K562 (cell line): ENCODE results near the gene UVRAG. TPM values are rescaled to one million over a fixed set of nuclear protein-coding genes. Genes with fewer than 3 reads are reported as not detected.
A peak's percentile ranks its signal among the peaks of the same experiment; 100 is the strongest.
"Not testable (repeated sequence)": the region's sequence is repeated elsewhere in the genome, so short reads cannot be mapped to it uniquely, and the experiment has no call there.

Source experiments
- ATAC-seq: fragments of 200-7000 bp; cut with Tn5 transposase; 3 replicates; pipeline ENCODE4 v1.9.1; 2020; ENCODE audit warnings: moderate library complexity
- BruUV-seq: library from RNA; stranded (reverse); fragments of 400-500 nt; replicated peaks from 2 replicates; lab custom pipeline; 2021; lab: Mats Ljungman, UMichigan
- CTCF ChIA-PET: fragments of 300-600 bp; formaldehyde crosslinking; extraction: SDS; loops from one replicate; lab custom pipeline; 2021; ENCODE audit warnings: low intra/inter-chr PET ratio; lab: Yijun Ruan, JAX
- POLR2A ChIA-PET: fragments of 300-600, 350-650 bp; sonication (Branson Sonifier 250); formaldehyde crosslinking; extraction: SDS; loops from one replicate; lab custom pipeline; 2021; ENCODE audit warnings: antibody characterized with exemption, inconsistent platforms; lab: Yijun Ruan, JAX
- DNase-seq, 4 experiments: peaks; one replicate each; pipeline versions ENCODE4 v3.0.0 to v3.0.0-alpha.2; 2011 to 2018; ENCODE audit warnings: low spot score in 3 of 4, mixed read lengths in 3 of 4; ENCODE audit errors: extremely low read depth in 1 of 4
- FAIRE-seq: peaks from 2 replicates; lab custom pipeline; 2011; peaks lifted over from hg19 to GRCh38; lab: Jason Lieb, UNC
- H2AFZ ChIP-seq: 2 replicates; pipeline ENCODE4 v1.6.0; 2011; ENCODE audit warnings: low read depth, low read length, control low read depth, inconsistent platforms
- H3K27ac ChIP-seq: fragments of 200-600 bp; 3 replicates; pipeline ENCODE4 v1.8.0; 2011; ENCODE audit warnings: low read depth, mild to moderate bottlenecking, control low read depth, inconsistent platforms, low read length, moderate library complexity, mixed read lengths; ENCODE audit errors: extremely low read depth
- H3K27me3 ChIP-seq, 2 experiments: fragments of 300-600 bp in 1 of 2; 2 replicates in 1 of 2; 3 replicates in 1 of 2; pipeline versions ENCODE4 v1.6.0 to v1.8.0; 2011; ENCODE audit warnings: inconsistent platforms in 2 of 2, low read length in 2 of 2, mild to moderate bottlenecking in 1 of 2, mixed read lengths in 1 of 2, moderate library complexity in 1 of 2; ENCODE audit not compliant: control insufficient read depth in 2 of 2, insufficient read depth in 2 of 2
- H3K36me3 ChIP-seq: fragments of 300-600 bp; 3 replicates; pipeline ENCODE4 v1.8.0; 2011; ENCODE audit warnings: mild to moderate bottlenecking, low read length, inconsistent platforms; ENCODE audit not compliant: control insufficient read depth, insufficient read depth
- H3K4me1 ChIP-seq, 2 experiments: fragments of 200-600 bp in 1 of 2; replicated peaks in 1 of 2; 2 replicates in 1 of 2; 3 replicates in 1 of 2; pipeline versions ENCODE4 v1.5.1 to v1.8.0; 2011; ENCODE audit warnings: inconsistent platforms in 2 of 2, low read length in 2 of 2, mild to moderate bottlenecking in 1 of 2, mixed read lengths in 1 of 2, moderate library complexity in 1 of 2; ENCODE audit not compliant: control insufficient read depth in 2 of 2, insufficient read depth in 2 of 2
- H3K4me2 ChIP-seq: 2 replicates; pipeline ENCODE4 v1.6.1; 2011; ENCODE audit warnings: low read length, control low read depth, inconsistent platforms, mixed read lengths; ENCODE audit not compliant: insufficient read depth
- H3K4me3 ChIP-seq: fragments of 200-600 bp; sonication (generic), shearing (Covaris generic); 2 replicates; pipeline ENCODE4 v1.5.1; 2016; ENCODE audit warnings: control low read depth, inconsistent platforms
- H3K79me2 ChIP-seq: fragments of 200-600 bp; 3 replicates; pipeline ENCODE4 v1.8.0; 2011; ENCODE audit warnings: low read length, inconsistent platforms; ENCODE audit not compliant: control insufficient read depth, insufficient read depth
- H3K9ac ChIP-seq, 2 experiments: 2 replicates each; pipeline versions ENCODE4 v1.6.0 to v1.6.1; 2011; ENCODE audit warnings: low read depth in 2 of 2, low read length in 2 of 2, control low read depth in 1 of 2, inconsistent platforms in 1 of 2, mild to moderate bottlenecking in 1 of 2, mixed read lengths in 1 of 2; ENCODE audit not compliant: insufficient read depth in 1 of 2
- H3K9me1 ChIP-seq: one replicate; pipeline ENCODE4 v1.6.0; 2011; ENCODE audit warnings: inconsistent platforms, mild to moderate bottlenecking, low read length, moderate library complexity; ENCODE audit not compliant: control insufficient read depth, insufficient read depth
- H3K9me3 ChIP-seq: replicated peaks from 2 replicates; pipeline ENCODE4 v1.5.1; 2011; ENCODE audit warnings: low read depth, low read length, inconsistent platforms; ENCODE audit not compliant: control insufficient read depth, insufficient read depth
- H4K20me1 ChIP-seq: replicated peaks from 2 replicates; pipeline ENCODE4 v1.6.1; 2011; ENCODE audit warnings: low read length, inconsistent platforms, mixed read lengths; ENCODE audit not compliant: control insufficient read depth, insufficient read depth
- C11orf30 ChIP-seq: fragments of 450-650 bp; IDR thresholded peaks from 2 replicates; pipeline ENCODE4 v1.6.1; 2016; ENCODE audit warnings: low read depth, mild to moderate bottlenecking
- ELF1 ChIP-seq: fragments of 200-800 bp; sonication (Bioruptor generic); IDR thresholded peaks from 2 replicates; pipeline ENCODE4 v1.6.1; 2016; ENCODE audit warnings: missing genetic modification characterization, missing compliant biosample characterization
- WGBS: fragments of 100-300 bp; shearing (Covaris generic); methylation state at CpG from one replicate; pipeline ENCODE4 v1.1.6; 2016; ENCODE audit warnings: low coverage, mixed read lengths; ENCODE audit not compliant: insufficient coverage; ENCODE audit errors: missing lambda C conversion rate; 5-methylcytosine and 5-hydroxymethylcytosine counted together
- in situ Hi-C: fragments of 300-500 bp; cut with MboI; formaldehyde crosslinking; loops from 4 replicates; pipeline ENCODE4 v1.15.0; 2018; ENCODE audit warnings: inconsistent platforms, mixed read lengths
- intact Hi-C: fragments of 100-400 bp; cut with micrococcal nuclease; formaldehyde crosslinking; loops from 2 replicates; pipeline ENCODE4 v1.14.2; 2022
- polyA plus RNA-seq, 8 experiments: library from polyadenylated mRNA; depleted of rRNA in 4 of 8; stranded (reverse) in 5 of 8; unstranded in 3 of 8; fragments of >200 nt; fragmentation: Nextera tagmentation in 2 of 8; fragmentation: Illumina TruSeq in 1 of 8; extraction: Ambion mirVana in 2 of 8; extraction: Trizol in 1 of 8; gene quantifications; 2 replicates each; pipeline versions ENCODE4 v1.2.1 to v1.2.3, GENCODE V29; 2011 to 2014; ENCODE audit warnings: inconsistent platforms in 1 of 8, missing spikeins in 1 of 8
- total RNA-seq, 7 experiments: library from RNA; depleted of rRNA in 6 of 7; stranded (reverse); fragments of >200 nt in 6 of 7; fragmentation: Illumina TruSeq in 2 of 7; extraction: Trizol in 2 of 7; gene quantifications; 2 replicates each; pipeline versions ENCODE4 v1.2.1 to v1.2.3, GENCODE V29; 2011 to 2021; ENCODE audit warnings: low replicate concordance in 1 of 7
- TF ChIP-seq, protein P1 (sequence below): fragments of 450-650 bp; formaldehyde crosslinking; IDR thresholded peaks from 2 replicates; pipeline ENCODE4 v1.4.0; 2020; ENCODE audit warnings: mild to moderate bottlenecking, mixed read lengths

UVRAG gene
- total and polyA plus RNA-seq, 9 of the 15 experiments (the other 6 are each of a cell fraction or from before 2014, with no cell fraction given): 3.1 to 17.8 (median 12.4) TPM

DNA sequence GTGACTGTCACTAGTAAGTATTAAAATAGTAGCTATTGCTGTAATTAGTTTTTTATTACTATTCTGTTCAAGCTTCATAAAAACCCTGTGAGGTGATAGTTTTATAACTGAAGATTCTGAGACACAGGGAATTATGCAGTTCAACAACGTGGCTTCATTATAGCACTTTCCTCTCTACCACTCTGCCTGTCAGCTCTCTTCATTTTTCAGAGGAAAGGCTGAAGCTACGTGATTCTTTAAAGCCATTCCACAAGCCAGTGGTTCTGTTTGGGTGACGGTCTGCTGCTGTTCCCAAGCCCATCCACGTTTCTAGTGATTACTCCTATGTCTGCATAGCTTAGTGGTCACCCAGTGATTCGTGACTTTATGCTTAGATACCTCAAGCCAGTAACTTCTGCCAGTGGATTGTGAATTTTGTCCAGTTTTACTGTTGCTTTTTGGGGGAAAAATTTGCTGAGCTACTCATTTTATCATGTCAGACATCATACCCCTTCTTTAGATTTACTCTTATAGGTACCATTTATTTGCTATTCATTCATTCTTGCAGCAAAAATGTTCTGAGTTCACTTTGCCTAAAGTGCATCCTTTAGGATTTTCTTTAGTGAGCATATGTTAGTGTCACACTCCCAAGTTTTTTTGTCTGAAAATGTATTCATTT, 59.8 kb downstream of the UVRAG start (continued):
- TF ChIP-seq, protein P1, sequence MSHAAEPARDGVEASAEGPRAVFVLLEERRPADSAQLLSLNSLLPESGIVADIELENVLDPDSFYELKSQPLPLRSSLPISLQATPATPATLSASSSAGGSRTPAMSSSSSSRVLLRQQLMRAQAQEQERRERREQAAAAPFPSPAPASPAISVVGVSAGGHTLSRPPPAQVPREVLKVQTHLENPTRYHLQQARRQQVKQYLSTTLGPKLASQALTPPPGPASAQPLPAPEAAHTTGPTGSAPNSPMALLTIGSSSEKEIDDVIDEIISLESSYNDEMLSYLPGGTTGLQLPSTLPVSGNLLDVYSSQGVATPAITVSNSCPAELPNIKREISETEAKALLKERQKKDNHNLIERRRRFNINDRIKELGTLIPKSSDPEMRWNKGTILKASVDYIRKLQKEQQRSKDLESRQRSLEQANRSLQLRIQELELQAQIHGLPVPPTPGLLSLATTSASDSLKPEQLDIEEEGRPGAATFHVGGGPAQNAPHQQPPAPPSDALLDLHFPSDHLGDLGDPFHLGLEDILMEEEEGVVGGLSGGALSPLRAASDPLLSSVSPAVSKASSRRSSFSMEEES (CRISPR knock-in tag): no peak
- no peak for TF ChIP-seq ELF1 (tag)
- TF ChIP-seq C11orf30: peak; percentile 69

DNA sequence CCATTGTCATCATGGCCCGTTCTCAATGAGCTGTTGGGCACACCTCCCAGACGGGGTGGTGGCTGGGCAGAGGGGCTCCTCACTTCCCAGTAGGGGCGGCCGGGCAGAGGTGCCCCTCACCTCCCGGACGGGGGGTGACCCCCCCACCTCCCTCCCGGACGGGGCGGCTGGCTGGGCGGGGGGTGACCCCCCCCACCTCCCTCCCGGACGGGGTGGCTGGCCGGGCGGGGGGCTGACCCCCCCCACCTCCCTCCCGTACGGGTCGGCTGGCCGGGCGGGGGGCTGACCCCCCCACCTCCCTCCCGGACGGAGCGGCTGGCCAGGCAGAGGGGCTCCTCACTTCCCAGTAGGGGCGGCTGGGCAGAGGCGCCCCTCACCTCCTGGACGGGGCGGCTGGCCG, 62.3 kb downstream of the UVRAG start:
- intact Hi-C loops, H4K20me1 ChIP-seq, H3K79me2 ChIP-seq, BruUV-seq, H3K4me3 ChIP-seq, H2AFZ ChIP-seq, H3K27ac ChIP-seq, CTCF ChIA-PET, H3K4me1 ChIP-seq, H3K9me3 ChIP-seq, in situ Hi-C loops, H3K27me3 ChIP-seq, FAIRE-seq, DNase-seq, H3K9me1 ChIP-seq, H3K4me2 ChIP-seq, ATAC-seq, POLR2A ChIA-PET, H3K9ac ChIP-seq: not testable (repeated sequence)
- no CpG with 5 or more reads among the region's 27 CpGs for WGBS
- peaks cover 11% of the 10 kb centered on the region; the same call in 1 of the 3 replicates for H3K36me3 ChIP-seq

DNA sequence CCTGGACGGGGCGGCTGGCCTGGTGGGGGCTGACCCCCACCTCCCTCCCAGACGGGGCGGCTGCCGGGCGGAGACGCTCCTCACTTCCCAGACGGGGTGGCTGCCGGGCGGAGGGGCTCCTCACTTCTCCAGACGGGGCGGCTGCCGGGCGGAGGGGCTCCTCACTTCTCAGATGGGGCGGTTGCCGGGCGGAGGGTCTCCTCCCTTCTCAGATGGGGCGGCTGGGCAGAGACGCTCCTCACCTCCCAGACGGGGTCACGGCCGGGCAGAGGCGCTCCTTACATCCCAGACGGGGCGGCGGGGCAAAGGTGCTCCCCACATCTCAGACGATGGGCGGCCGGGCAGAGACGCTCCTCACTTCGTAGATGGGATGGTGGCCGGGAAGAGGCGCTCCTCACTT, 62.9 kb downstream of the UVRAG start:
- in situ Hi-C loops, H3K9me3 ChIP-seq, DNase-seq, FAIRE-seq, H3K4me2 ChIP-seq, H3K4me1 ChIP-seq, intact Hi-C loops, H3K27me3 ChIP-seq, ATAC-seq, H2AFZ ChIP-seq, H3K9me1 ChIP-seq, BruUV-seq, CTCF ChIA-PET, H3K79me2 ChIP-seq, POLR2A ChIA-PET, H3K9ac ChIP-seq, H3K4me3 ChIP-seq, H3K27ac ChIP-seq, H4K20me1 ChIP-seq: not testable (repeated sequence)
- peaks cover 11% of the 10 kb centered on the region; the same call in 1 of the 3 replicates for H3K36me3 ChIP-seq
- WGBS: 100% methylated on average over 2 of the region's 33 CpGs
